ENCODE measurements around the gene RAB11FIP2.

Gene RAB11FIP2

GRCh38 chr10:118047157-118047719 is 497 bp upstream of the RAB11FIP2 start:
- Mint-ChIP-seq H3K4me3 (peak overlapping the region; percentile 80), H3K9me3 (no peaks in the 10 kb centered on the region), H3K27me3 (no peaks in the 10 kb centered on the region), H3K36me3 (ENCODE audit: insufficient read depth) (peaks cover 3% of the 10 kb centered on the region), H3K4me1 (peaks cover 23% of the 10 kb centered on the region), H3K27ac (ENCODE audit: low read depth) (peak overlapping the region; percentile 73)
- DNase-seq (ENCODE audit: low spot score in 2 of 2) (no peak), ATAC-seq (replicated peaks; ENCODE audit: extremely low read depth, poor library complexity, severe bottlenecking) (no peak)

GRCh38 chr10:118045837-118046394 is 825 bp downstream of the RAB11FIP2 start:
- peak in 1 of 2 donors; percentile 11 for DNase-seq (ENCODE audit: low spot score in 2 of 2)
- ATAC-seq (replicated peaks; ENCODE audit: extremely low read depth, poor library complexity, severe bottlenecking): peak; percentile 20

GRCh38 chr10:118045158-118045836 is 1.4 kb downstream of the RAB11FIP2 start:
- Mint-ChIP-seq H3K27me3 (no peaks in the 10 kb centered on the region), H3K9me3 (no peaks in the 10 kb centered on the region), H3K36me3 (ENCODE audit: insufficient read depth) (peaks cover 3% of the 10 kb centered on the region), H3K4me1 (peaks cover 32% of the 10 kb centered on the region), H3K4me3 (peak overlapping the region; percentile 80), H3K27ac (ENCODE audit: low read depth) (peak overlapping the region; percentile 73)
- no peak for ATAC-seq (replicated peaks; ENCODE audit: extremely low read depth, poor library complexity, severe bottlenecking)
- DNase-seq (ENCODE audit: low spot score in 2 of 2): no peak

More at GRCh38 chr10:118045837-118046394, 825 bp downstream of the RAB11FIP2 start:
- H3K27ac Mint-ChIP-seq (ENCODE audit: low read depth): peak overlapping the region; percentile 73
- peaks cover 28% of the 10 kb centered on the region for H3K4me1 Mint-ChIP-seq
- peaks cover 3% of the 10 kb centered on the region for H3K36me3 Mint-ChIP-seq (ENCODE audit: insufficient read depth)
- no peaks in the 10 kb centered on the region for H3K27me3 Mint-ChIP-seq
- no peaks in the 10 kb centered on the region for H3K9me3 Mint-ChIP-seq
- H3K4me3 Mint-ChIP-seq: peak overlapping the region; percentile 80

- Mint-ChIP-seq H3K9me3 (no peaks in the 10 kb centered on the region), H3K36me3 (ENCODE audit: insufficient read depth) (peaks cover 8% of the 10 kb centered on the region), H3K27ac (ENCODE audit: low read depth) (no peak overlapping the region), H3K4me1 (peaks cover 34% of the 10 kb centered on the region), H3K27me3 (no peaks in the 10 kb centered on the region), H3K4me3 (no peak overlapping the region)
- DNase-seq (ENCODE audit: low spot score in 2 of 2): no peak
- no peak for ATAC-seq (replicated peaks; ENCODE audit: extremely low read depth, poor library complexity, severe bottlenecking)
These were observed 3.9 kb downstream of the RAB11FIP2 start for GRCh38 chr10:118042827-118043242.

GRCh38 chr10:118042336-118042735 is 4.4 kb downstream of the RAB11FIP2 start:
- ATAC-seq (replicated peaks; ENCODE audit: extremely low read depth, poor library complexity, severe bottlenecking) (no peak), DNase-seq (ENCODE audit: low spot score in 2 of 2) (no peak)
- Mint-ChIP-seq H3K4me1 (peaks cover 34% of the 10 kb centered on the region), H3K27me3 (no peaks in the 10 kb centered on the region), H3K9me3 (no peaks in the 10 kb centered on the region), H3K36me3 (ENCODE audit: insufficient read depth) (peaks cover 8% of the 10 kb centered on the region), H3K27ac (ENCODE audit: low read depth) (no peak overlapping the region), H3K4me3 (no peak overlapping the region)

- H3K27ac Mint-ChIP-seq (ENCODE audit: low read depth): no peak overlapping the region
- H3K4me3 Mint-ChIP-seq: no peak overlapping the region
- no peak for ATAC-seq (replicated peaks; ENCODE audit: extremely low read depth, poor library complexity, severe bottlenecking)
- no peaks in the 10 kb centered on the region for H3K9me3 Mint-ChIP-seq
- no peaks in the 10 kb centered on the region for H3K27me3 Mint-ChIP-seq
- DNase-seq (ENCODE audit: low spot score in 2 of 2): no peak
- H3K4me1 Mint-ChIP-seq: peaks cover 34% of the 10 kb centered on the region
- H3K36me3 Mint-ChIP-seq (ENCODE audit: insufficient read depth): peaks cover 8% of the 10 kb centered on the region
These were observed 5.4 kb downstream of the RAB11FIP2 start for GRCh38 chr10:118041316-118041715.

GRCh38 chr10:118036281-118036875 is 10.4 kb downstream of the RAB11FIP2 start:
- no peaks in the 10 kb centered on the region for H3K27me3 Mint-ChIP-seq
- peak overlapping the region; percentile 35 for H3K27ac Mint-ChIP-seq (ENCODE audit: low read depth)
- no peaks in the 10 kb centered on the region for H3K9me3 Mint-ChIP-seq
- peaks cover 9% of the 10 kb centered on the region for H3K36me3 Mint-ChIP-seq (ENCODE audit: insufficient read depth)
- no peak for DNase-seq (ENCODE audit: low spot score in 2 of 2)
- H3K4me1 Mint-ChIP-seq: peaks cover 6% of the 10 kb centered on the region
- no peak overlapping the region for H3K4me3 Mint-ChIP-seq
- no peak for ATAC-seq (replicated peaks; ENCODE audit: extremely low read depth, poor library complexity, severe bottlenecking)

- no peak overlapping the region for H3K4me3 Mint-ChIP-seq
- H3K4me1 Mint-ChIP-seq: peaks cover 4% of the 10 kb centered on the region
- ATAC-seq (replicated peaks; ENCODE audit: extremely low read depth, poor library complexity, severe bottlenecking): no peak
These were observed 11.3 kb downstream of the RAB11FIP2 start for GRCh38 chr10:118035354-118036005.

GRCh38 chr10:118034791-118035261 is 11.9 kb downstream of the RAB11FIP2 start:
- H3K4me3 Mint-ChIP-seq: no peak overlapping the region
- H3K27ac Mint-ChIP-seq (ENCODE audit: low read depth): no peak overlapping the region
- H3K36me3 Mint-ChIP-seq (ENCODE audit: insufficient read depth): peaks cover 9% of the 10 kb centered on the region
- no peaks in the 10 kb centered on the region for H3K9me3 Mint-ChIP-seq
- ATAC-seq (replicated peaks; ENCODE audit: extremely low read depth, poor library complexity, severe bottlenecking) (no peak), DNase-seq (ENCODE audit: low spot score in 2 of 2) (no peak)
- no peaks in the 10 kb centered on the region for H3K4me1 Mint-ChIP-seq
- no peaks in the 10 kb centered on the region for H3K27me3 Mint-ChIP-seq

More at GRCh38 chr10:118035354-118036005, 11.3 kb downstream of the RAB11FIP2 start:
- peaks cover 9% of the 10 kb centered on the region for H3K36me3 Mint-ChIP-seq (ENCODE audit: insufficient read depth)
- H3K9me3 Mint-ChIP-seq: no peaks in the 10 kb centered on the region
- no peak overlapping the region for H3K27ac Mint-ChIP-seq (ENCODE audit: low read depth)
- DNase-seq (ENCODE audit: low spot score in 2 of 2): no peak
- no peaks in the 10 kb centered on the region for H3K27me3 Mint-ChIP-seq

- ATAC-seq (replicated peaks; ENCODE audit: extremely low read depth, poor library complexity, severe bottlenecking) (no peak), DNase-seq (ENCODE audit: low spot score in 2 of 2) (no peak)
- Mint-ChIP-seq H3K36me3 (ENCODE audit: insufficient read depth) (peaks cover 6% of the 10 kb centered on the region), H3K4me3 (no peak overlapping the region), H3K27ac (ENCODE audit: low read depth) (no peak overlapping the region), H3K4me1 (peaks cover 5% of the 10 kb centered on the region), H3K27me3 (no peaks in the 10 kb centered on the region), H3K9me3 (no peaks in the 10 kb centered on the region)
These were observed 12.8 kb downstream of the RAB11FIP2 start for GRCh38 chr10:118033905-118034304.

- peaks cover 4% of the 10 kb centered on the region for H3K36me3 Mint-ChIP-seq (ENCODE audit: insufficient read depth)
These were observed 14.2 kb downstream of the RAB11FIP2 start for GRCh38 chr10:118032564-118032963.

GRCh38 chr10:118031351-118032075 is 15.2 kb downstream of the RAB11FIP2 start:
- no peak overlapping the region for H3K27ac Mint-ChIP-seq (ENCODE audit: low read depth)
- H3K27me3 Mint-ChIP-seq: no peaks in the 10 kb centered on the region
- H3K36me3 Mint-ChIP-seq (ENCODE audit: insufficient read depth): peaks cover 4% of the 10 kb centered on the region
- H3K9me3 Mint-ChIP-seq: no peaks in the 10 kb centered on the region
- DNase-seq (ENCODE audit: low spot score in 2 of 2): no peak
- no peak for ATAC-seq (replicated peaks; ENCODE audit: extremely low read depth, poor library complexity, severe bottlenecking)
- H3K4me3 Mint-ChIP-seq: no peak overlapping the region
- peaks cover 6% of the 10 kb centered on the region for H3K4me1 Mint-ChIP-seq

More at GRCh38 chr10:118032564-118032963, 14.2 kb downstream of the RAB11FIP2 start:
- DNase-seq (ENCODE audit: low spot score in 2 of 2) (no peak), ATAC-seq (replicated peaks; ENCODE audit: extremely low read depth, poor library complexity, severe bottlenecking) (no peak)
- Mint-ChIP-seq H3K27me3 (no peaks in the 10 kb centered on the region), H3K27ac (ENCODE audit: low read depth) (no peak overlapping the region), H3K4me3 (no peak overlapping the region), H3K4me1 (peaks cover 6% of the 10 kb centered on the region), H3K9me3 (no peaks in the 10 kb centered on the region)
